HG02981 (cell line): Measurements from ENCODE around the gene PACSIN3.

Experiments used
- ATAC-seq: cut with Tn5 transposase; IDR thresholded peaks from one replicate; pipeline ENCODE4 v1.9.1; 2021; ENCODE audit warnings: mild to moderate bottlenecking, moderate library complexity; ENCODE audit not compliant: unreplicated experiment

The PACSIN3 gene

DNA sequence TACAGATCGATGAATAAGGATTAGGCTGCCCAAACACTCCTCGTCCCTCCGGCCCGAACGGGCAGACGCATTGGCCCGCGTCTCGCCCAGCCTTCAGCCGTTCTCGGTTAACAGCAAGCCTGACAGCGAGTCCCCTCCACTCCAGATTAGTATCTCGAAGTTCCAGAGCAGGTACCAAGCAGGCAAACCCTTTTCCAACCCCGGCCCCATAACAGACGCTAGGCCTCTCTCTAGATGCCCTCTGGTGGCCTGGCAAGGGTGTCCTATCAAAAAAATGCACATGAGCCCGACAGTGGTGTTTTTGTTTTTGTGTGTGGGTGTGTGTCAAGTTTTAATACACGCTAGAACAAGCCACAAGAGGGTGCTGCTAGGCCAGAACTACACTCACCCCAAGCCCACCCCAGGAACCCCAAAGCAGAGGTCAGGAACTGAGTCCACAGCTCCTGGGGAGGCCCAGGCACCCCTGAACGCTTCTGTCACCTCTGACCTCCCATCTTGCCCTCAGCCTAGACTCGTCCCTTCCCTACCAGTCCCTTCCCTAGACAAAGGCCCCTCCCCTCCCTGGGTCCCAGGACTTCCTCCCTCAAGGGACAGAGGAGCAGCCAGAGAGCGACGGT lies 8.9 kb downstream of the PACSIN3 start:
- ATAC-seq: peak; percentile 44

- peak; percentile 93 for ATAC-seq
Measured at GRCh38 chr11:47176328-47177228, 9.7 kb downstream of the PACSIN3 start, which contains the start of gene ARFGAP2. TSS of gene ARFGAP2 (minus strand) at chr11:47176879. CDS start at chr11:47176853, 26 bp downstream.

DNA sequence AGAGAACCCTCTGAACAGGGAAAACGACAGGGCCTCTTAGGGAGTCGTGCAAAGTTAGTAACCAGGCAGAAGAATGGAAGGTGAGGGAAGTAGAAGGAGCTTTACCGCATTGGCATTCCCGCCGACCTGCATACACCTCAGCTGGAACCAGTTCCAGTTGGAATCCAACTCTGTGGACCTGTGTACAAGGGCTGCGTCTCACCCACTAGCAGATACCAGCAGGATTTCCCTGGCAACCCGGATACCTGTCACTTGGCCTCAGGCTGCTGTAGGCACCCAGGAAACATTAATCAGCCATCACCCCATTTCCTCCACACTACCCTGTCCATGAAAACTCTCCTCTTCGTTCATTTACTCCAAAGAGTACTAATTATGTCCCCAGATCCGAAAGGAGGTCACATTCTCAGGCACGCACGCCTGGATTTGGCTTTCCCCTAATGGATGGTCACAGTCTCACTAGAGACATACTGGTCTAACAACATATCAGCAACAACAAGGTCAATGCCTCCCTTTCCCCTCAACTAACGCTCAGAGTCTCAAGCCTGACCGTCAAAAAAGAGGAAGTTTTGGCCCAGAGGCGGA lies 10.4 kb downstream of the PACSIN3 start:
- no peak for ATAC-seq

DNA sequence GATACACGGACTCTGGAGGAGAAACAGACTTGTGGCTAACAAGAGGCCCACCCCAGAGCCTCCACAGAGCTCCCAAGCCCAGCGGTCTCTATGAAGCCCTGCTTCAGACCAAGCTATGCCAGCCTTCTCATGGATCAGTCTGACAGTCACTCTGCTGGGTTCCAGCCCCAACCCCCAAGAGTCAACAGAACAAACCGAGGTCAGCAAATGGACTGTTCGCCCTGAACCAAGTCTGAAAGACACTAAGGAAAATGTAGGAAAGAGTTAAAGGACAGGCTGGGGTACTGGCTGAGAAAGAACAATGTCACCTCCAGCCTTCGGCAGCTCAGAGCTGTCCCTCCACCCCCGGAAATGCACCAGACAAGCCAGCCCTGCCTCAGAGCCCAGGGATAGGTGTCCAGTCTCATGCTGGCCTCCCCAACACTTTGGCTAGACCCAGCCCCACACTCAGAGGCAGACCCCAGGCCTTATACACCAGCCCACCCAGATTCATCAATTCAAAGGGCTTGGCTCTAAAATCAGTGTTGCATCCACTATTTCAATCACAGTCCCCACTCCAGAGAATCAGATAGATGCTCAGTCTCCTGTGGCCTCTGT lies 13.4 kb downstream of the PACSIN3 start:
- ATAC-seq: no peak

- no peak for ATAC-seq
Measured at GRCh38 chr11:47171856-47172255, 14.4 kb downstream of the PACSIN3 start.

- ATAC-seq: no peak
Measured at GRCh38 chr11:47171061-47171838, 15.0 kb downstream of the PACSIN3 start.

DNA sequence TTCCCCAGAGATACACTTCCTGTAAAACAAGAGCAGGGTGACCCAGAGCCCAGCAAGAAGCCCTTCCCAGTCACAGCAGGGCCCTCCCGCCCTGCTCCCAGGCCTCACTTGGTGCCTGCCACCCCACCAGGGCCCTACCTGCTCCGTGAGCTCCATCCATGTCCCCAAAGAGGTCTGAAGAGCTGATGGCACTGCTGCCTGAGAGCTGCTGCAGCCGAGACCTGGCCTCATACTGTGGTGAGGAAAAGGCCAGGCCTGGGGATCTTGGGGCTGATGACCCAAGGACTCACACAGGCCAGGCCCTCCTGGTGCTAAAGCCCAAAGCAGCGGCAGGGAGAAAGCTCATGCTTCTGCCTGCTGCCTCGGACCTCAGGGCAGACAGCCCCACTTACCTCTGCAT lies 19.9 kb downstream of the PACSIN3 start:
- no peak for ATAC-seq

DNA sequence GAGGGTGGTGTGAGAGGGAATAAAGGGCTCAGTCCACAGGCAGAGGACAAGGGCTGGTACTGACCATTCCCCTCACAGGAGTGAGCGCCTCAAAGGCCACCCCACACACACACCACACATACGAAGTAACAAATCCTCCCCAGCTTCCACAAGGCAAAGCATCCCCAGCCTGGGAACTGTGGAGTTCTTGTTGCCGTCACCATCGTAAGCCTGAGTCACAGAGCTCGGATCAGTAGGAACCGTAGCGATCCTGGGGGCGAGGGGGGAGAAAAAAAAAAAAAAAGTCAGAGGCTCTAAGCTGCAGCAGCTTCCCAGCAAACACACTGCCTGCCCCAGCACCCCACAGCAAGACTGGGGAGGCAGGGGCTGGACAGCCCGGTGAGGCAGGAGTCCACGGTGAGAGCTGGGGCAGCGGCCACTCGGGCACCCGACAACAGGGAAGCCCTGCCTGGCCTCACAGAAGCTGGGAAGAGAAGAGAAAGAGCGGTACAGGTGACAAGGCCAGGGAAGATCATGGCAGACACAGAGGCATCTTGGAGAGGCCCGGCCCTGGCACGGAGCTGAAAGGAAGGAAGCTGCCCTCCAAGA lies 20.9 kb downstream of the PACSIN3 start:
- ATAC-seq: no peak

DNA sequence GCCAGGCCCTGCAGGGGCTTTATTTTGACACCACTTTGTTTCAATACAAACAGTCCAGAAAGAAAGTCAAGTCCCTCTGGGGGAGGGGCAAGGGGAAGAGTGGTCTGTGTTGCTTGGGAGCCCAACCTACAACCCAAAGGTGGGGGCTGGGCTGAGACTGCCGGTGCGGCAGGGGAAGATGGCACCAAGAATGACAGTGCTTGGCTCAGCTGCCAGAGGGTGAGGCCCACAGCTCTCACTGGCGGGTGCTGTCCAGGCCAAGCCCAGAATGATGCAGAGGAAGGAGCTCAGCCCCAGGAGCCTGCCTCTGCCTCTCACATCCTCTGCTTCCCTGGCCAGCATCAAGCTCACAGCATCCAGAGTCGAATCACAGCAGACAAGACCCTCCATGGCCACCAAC lies 21.9 kb downstream of the PACSIN3 start:
- ATAC-seq: no peak

DNA sequence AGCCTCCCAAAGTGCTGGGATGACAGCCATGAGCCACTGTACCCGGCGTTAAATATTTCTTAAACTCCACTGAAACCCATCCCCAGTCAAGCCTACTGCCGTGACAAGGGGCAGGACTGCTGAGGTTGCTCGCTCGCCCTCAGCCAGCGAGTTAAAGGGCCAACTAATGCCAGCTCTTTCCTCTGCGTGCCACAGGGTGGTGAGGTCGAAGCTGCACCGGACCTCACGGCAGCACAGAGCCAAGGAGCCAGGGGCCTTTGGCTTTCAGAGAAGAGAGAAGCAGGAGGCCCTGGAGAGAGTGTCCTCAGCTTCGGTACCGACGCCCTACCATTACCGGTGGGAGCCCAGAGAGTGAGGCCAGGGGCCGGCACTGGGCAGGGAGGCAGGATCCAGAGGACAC lies 22.3 kb downstream of the PACSIN3 start:
- no peak for ATAC-seq

DNA sequence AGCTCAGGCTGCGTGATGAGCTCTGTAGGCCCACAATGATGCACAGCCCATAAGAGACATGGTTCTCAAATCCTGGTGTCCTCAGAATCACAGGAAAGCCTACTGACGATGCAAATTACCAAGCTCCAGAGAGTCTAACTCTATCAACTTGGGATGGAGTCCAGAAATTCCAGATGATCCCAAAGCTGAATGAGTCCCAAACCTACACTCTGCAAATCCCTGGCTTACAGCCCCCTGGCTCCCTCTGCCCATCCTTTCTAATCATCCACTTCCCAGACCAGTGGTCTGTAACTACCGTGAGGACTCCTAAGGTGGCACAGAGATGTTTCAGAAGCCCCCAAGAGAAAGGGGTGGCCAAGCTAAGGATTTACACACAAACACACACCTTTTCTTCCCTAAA lies 23.0 kb downstream of the PACSIN3 start:
- ATAC-seq: no peak

DNA sequence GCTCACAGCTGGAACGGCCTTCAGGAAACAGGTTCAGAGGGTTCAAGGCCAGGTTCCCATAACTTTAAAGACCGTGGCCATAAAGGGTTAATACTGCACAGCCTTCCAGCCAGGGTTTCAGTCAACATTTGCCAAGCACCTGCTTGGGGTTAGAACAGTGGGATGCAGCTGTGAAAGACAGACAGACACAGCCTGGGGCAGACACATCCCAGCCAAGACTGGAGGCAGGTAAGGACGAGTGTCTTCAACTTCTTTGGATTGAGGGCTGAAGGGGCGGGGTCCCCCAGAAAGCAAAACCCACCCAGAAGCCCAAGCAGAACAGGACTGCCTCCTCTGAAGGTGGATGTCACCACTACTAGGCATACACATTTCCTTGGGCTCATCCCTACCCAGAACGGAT lies 23.8 kb downstream of the PACSIN3 start:
- no peak for ATAC-seq

DNA sequence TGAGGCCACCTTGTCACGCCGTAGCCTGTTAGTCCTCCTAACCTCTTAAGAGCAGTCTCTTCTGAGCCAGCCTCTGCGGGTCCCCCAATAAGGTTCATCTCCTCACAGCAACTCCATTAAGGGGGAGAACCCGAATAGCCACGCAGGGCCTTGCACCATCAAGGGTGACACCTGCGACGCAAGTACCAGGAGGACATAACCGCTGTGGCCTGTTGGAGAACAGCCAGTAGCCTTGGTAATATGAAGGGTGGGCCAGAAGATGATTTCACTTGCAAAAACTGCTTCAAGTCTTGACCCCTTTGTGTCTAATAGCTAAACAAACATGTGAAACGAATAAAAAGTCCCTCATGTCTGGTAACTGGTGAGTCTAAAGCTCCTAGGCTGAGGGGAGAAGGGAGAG lies 24.3 kb downstream of the PACSIN3 start:
- ATAC-seq: no peak

GRCh38 chr11:47161134-47161854 lies 24.9 kb downstream of the PACSIN3 start:
- ATAC-seq: peak; percentile 56

DNA sequence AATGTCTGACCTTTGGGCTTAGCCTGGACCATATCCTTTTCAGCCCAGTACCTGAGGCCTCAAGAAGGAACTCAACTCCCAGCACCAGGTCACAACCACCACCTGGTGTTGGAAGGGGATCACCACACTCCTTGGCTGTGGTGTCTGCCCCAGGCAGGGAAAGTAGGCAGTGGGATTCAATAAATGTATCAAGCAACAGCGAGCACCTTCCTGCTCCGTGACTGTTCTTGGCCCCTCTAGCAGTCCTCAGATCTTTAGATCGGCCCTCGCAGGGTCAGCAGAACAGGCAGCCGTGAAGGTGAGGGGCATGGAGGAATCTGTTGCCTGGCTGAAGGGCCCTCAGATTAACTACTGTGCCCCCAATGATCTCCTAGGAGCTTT lies 25.5 kb downstream of the PACSIN3 start:
- ATAC-seq: no peak

DNA sequence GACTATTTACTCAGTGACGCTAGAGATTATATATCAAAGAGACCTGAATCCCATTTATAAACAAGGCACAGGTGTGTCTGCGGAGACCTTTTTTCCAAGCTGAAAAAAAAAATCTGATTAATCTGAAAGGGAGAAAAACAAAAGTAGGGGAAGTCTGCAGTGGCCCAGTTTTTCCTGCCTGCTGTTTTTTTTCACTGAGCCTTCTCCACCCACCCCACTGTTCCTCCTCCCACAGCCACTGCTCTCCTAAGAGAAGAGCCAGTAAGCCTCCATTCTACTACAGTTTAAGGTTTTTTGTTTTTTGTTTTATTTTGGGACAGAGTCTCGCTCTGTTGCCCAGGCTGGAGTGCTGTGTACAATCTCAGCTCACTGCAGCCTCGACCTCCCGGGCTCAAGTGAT lies 28.0 kb downstream of the PACSIN3 start:
- no peak for ATAC-seq

GRCh38 chr11:47157805-47158204 lies 28.4 kb downstream of the PACSIN3 start:
- ATAC-seq: no peak

DNA sequence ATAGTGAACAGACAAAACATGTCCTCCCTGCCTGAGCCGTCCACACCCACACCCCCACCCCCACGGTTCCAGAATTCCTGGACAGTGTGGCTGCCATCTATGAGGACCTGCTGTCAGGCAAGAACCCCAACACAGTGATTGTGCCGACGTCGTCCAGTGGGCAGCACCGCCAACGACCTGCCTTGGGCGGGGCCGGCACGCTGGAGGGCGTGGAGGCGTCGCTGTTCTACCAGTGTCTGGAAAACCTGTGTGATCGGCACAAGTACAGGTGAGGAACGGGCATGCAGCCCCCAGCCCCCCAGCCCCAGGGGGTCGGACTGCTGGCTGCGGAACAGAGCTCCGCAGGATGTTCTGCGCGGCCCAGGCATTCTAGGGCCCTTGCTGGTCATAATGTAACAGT lies 29.3 kb downstream of the PACSIN3 start:
- no peak for ATAC-seq

- ATAC-seq: no peak
Measured at GRCh38 chr11:47156333-47156732, 29.9 kb downstream of the PACSIN3 start.

DNA sequence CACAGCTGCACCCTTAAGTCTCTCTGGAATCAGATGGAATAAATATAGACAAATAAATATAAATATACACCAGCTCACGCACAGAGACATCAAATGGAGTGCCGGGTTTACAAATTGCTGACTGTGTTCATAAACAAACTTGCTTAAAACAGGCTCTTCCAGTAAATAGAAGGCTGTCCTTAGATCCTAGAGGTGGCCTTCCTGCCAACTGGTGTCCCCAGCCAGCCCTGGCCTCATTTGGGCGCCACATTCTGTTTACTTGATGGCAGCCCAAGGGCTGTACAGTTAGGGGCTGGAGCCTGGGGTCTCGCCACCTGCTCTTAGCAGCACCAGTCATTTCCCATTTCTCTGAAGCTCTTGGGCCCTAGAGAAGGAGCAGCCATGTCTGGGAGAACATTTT lies 30.4 kb downstream of the PACSIN3 start:
- ATAC-seq: no peak
